ENCODE results near the gene LRMDA. TPM values are rescaled to one million over a fixed set of nuclear protein-coding genes. Genes with fewer than 3 reads are reported as not detected.

Gene LRMDA
- polyA plus RNA-seq, 2 of the 4 experiments (the other 2 are of a cell fraction), result 4.6 to 5.2 TPM

- no peak for ATAC-seq
- H3K27ac ChIP-seq, result no peak overlapping the region
- no peak overlapping the region for H3K4me2 ChIP-seq
- 51% methylated on average over 5 of the region's 5 CpGs for WGBS (ENCODE audit: missing lambda C conversion rate)
- ChIA-PET POLR2A (no interaction called here), CTCF (interaction anchor here (1.0 to 1.3 kb wide), 2 partner anchors 135 to 150 kb away, joined by 3 read pairs; no protein-coding TSS in a partner anchor)
- H3K4me1 ChIP-seq, result no peaks in the 10 kb centered on the region
- H3K9me3 ChIP-seq, result no peaks in the 10 kb centered on the region
- no peak for TF ChIP-seq EP300 (IDR thresholded peaks at IDR 0.05)
- TF ChIP-seq HDAC2 (IDR thresholded peaks at IDR 0.05), result no peak
- TF ChIP-seq PHF8 (IDR thresholded peaks at IDR 0.05; ENCODE audit: borderline replicate concordance, low read depth), result no peak
- no peak for TF ChIP-seq GATA3 (IDR thresholded peaks at IDR 0.05; ENCODE audit: borderline replicate concordance)
- no peak for TF ChIP-seq TP53 (CRISPR knock-in tag; IDR thresholded peaks at IDR 0.05)
- TF ChIP-seq HES2 (IDR thresholded peaks at IDR 0.05), result no peak
- TF ChIP-seq ATOH8 (CRISPR knock-in tag; IDR thresholded peaks at IDR 0.05; ENCODE audit: low read depth), result no peak
- TF ChIP-seq MAZ (IDR thresholded peaks at IDR 0.05; ENCODE audit: borderline replicate concordance, low read depth, low read length), result no peak
- no peak for TF ChIP-seq ESRRA (IDR thresholded peaks at IDR 0.05; ENCODE audit: borderline replicate concordance, low read length)
- no peak for TF ChIP-seq RARB (CRISPR knock-in tag; IDR thresholded peaks at IDR 0.05)
- no peak for TF ChIP-seq POLR2AphosphoS2 (conservative IDR thresholded peaks at IDR 0.05; ENCODE audit: low read length)
- no peak for TF ChIP-seq CBX2 (IDR thresholded peaks at IDR 0.05; ENCODE audit: borderline replicate concordance, low read depth)
- no peak for TF ChIP-seq EHMT2 (IDR thresholded peaks at IDR 0.05; ENCODE audit: low read depth)
- no peak for FAIRE-seq
- no peak for DNase-seq (ENCODE audit: low read depth in 1 of 2, low spot score in 1 of 2)
- H3K4me3 ChIP-seq, result no peak overlapping the region
These were observed 113.7 kb downstream of the LRMDA start for GRCh38 chr10:75544993-75545706.

DNA sequence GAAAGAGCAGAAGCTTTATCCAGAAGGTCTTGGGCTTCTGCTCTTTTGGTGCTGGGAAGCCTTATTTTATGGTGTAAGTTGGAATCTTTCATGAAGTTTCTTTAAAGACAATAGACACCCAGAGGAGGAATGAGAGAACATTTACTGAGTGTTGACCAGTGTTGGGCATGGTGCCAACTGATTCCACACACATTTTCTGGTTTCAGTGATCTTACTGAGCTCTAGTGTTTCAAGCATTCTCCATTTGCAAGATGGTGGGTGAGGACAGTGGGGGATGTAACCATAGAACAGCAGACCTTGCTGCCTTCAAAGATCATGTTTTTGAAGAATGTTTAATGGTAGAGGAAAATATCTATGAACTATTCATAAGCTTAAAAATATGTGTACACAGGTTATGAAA lies 114.6 kb downstream of the LRMDA start:
- ChIA-PET POLR2A (no interaction called here), CTCF (interaction anchor here (1.0 to 1.3 kb wide), 2 partner anchors 9 to 136 kb away, joined by 3 read pairs; no protein-coding TSS in a partner anchor)
- DNase-seq (ENCODE audit: low read depth in 1 of 2, low spot score in 1 of 2) (no peak), FAIRE-seq (no peak), ATAC-seq (no peak)
- TF ChIP-seq FOSB (CRISPR knock-in tag; IDR thresholded peaks at IDR 0.05) (no peak), CBX2 (IDR thresholded peaks at IDR 0.05; ENCODE audit: borderline replicate concordance, low read depth) (no peak), RNF2 (IDR thresholded peaks at IDR 0.05; ENCODE audit: borderline replicate concordance, low read depth) (no peak), MYC (IDR thresholded peaks at IDR 0.05; ENCODE audit: borderline replicate concordance, low read length) (no peak), EP300 (IDR thresholded peaks at IDR 0.05) (no peak), PHF8 (IDR thresholded peaks at IDR 0.05; ENCODE audit: borderline replicate concordance, low read depth) (no peak), HOXB13 (CRISPR knock-in tag; IDR thresholded peaks at IDR 0.05; ENCODE audit: low read depth) (no peak), HDAC2 (IDR thresholded peaks at IDR 0.05) (no peak), ESRRA (IDR thresholded peaks at IDR 0.05; ENCODE audit: borderline replicate concordance, low read length) (no peak)
- TF ChIP-seq, protein P1, sequence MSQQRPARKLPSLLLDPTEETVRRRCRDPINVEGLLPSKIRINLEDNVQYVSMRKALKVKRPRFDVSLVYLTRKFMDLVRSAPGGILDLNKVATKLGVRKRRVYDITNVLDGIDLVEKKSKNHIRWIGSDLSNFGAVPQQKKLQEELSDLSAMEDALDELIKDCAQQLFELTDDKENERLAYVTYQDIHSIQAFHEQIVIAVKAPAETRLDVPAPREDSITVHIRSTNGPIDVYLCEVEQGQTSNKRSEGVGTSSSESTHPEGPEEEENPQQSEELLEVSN (IDR thresholded peaks at IDR 0.05; ENCODE audit: borderline replicate concordance, low read depth), result no peak
- Histone ChIP-seq H3K4me3 (no peak overlapping the region), H3K27ac (no peak overlapping the region), H3K9me3 (no peaks in the 10 kb centered on the region), H3K4me1 (no peaks in the 10 kb centered on the region), H3K4me2 (no peak overlapping the region)

GRCh38 chr10:75547391-75548298 lies 116.2 kb downstream of the LRMDA start:
- ATAC-seq (no peak), DNase-seq (ENCODE audit: low read depth in 1 of 2, low spot score in 1 of 2) (no peak), FAIRE-seq (no peak)
- no peak overlapping the region for H3K27ac ChIP-seq
- H3K4me3 ChIP-seq, result no peak overlapping the region
- no peaks in the 10 kb centered on the region for H3K4me1 ChIP-seq
- no peak for TF ChIP-seq NPAS2 (CRISPR knock-in tag; IDR thresholded peaks at IDR 0.05; ENCODE audit: borderline replicate concordance)
- TF ChIP-seq HOXA7 (CRISPR knock-in tag; IDR thresholded peaks at IDR 0.05), result no peak
- TF ChIP-seq ESRRA (IDR thresholded peaks at IDR 0.05; ENCODE audit: borderline replicate concordance, low read length), result no peak
- no peak for TF ChIP-seq RARB (CRISPR knock-in tag; IDR thresholded peaks at IDR 0.05)
- no peak for TF ChIP-seq RAD21 (conservative IDR thresholded peaks at IDR 0.05 in 1 of 2, IDR thresholded peaks at IDR 0.05 in 1 of 2)
- TF ChIP-seq POLR2A (IDR thresholded peaks at IDR 0.05; ENCODE audit: low read length), result no peak
- ChIA-PET CTCF (interaction anchor here (1.6 kb wide), 1 partner anchor 11 kb away, joined by 4 read pairs; no protein-coding TSS in a partner anchor), POLR2A (no interaction called here)
- H3K9me3 ChIP-seq, result peaks cover 13% of the 10 kb centered on the region; the same call in 2 of the 3 replicates
- H3K4me2 ChIP-seq, result no peak overlapping the region
- WGBS (ENCODE audit: missing lambda C conversion rate), result 65% methylated on average over 7 of the region's 7 CpGs

Measured in A549 (cell line).